Renal pelvis (tissue), 4 donors: Measurements from ENCODE around the gene F12. TPM values are rescaled to one million over a fixed set of nuclear protein-coding genes. Genes with fewer than 3 reads are reported as not detected.
"Not testable (repeated sequence)": the region's sequence is repeated elsewhere in the genome, so short reads cannot be mapped to it uniquely, and the experiment has no call there.

ENCODE experiments used
- DNase-seq: peaks from one replicate; pipeline ENCODE4 v3.0.0-alpha.2; 2013
- polyA plus RNA-seq, 3 donors: library from polyadenylated mRNA; unstranded; fragments of 120-200 nt; gene quantifications; one replicate each; pipeline ENCODE4 v1.2.1, GENCODE V29; 2013; ENCODE audit not compliant: insufficient read length in 3 of 3

Gene F12
- polyA plus RNA-seq, 3 donors: 9.1 to 22.1 (median 20.7) TPM

DNA sequence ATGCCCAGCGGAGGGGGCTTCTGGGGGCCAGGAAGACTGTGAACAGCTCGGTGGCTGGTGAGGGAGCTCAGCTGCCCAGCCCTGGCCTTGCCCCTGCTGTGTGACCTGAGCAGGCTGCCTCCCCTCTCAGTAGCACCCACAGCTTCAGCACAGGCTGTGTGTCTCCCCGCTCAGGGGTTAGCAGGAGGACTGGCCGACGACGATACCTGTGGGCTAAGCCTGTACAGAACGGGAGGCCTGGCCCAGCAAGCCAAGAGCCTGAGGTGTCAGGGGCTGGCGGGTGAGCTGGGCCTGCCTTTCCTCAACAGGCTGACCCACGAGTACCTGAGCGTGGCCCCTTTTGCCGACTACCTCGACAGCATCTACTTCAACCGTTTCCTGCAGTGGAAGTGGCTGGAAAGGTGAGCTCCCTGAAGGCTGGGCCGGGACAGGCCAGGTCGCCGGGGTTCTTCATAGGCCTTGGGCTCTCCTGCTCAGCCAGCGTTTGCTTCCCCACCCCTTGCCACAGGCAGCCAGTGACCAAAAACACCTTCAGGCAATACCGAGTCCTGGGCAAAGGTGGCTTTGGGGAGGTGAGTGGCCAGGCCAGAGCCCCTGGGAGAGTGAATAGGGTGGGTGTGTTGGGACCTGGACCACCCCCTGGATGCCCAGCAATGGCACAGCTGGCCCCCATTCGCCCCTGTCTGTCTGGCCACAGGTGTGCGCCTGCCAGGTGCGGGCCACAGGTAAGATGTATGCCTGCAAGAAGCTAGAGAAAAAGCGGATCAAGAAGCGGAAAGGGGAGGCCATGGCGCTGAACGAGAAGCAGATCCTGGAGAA is 23.7 kb upstream of the F12 start:
- no peak for DNase-seq

DNA sequence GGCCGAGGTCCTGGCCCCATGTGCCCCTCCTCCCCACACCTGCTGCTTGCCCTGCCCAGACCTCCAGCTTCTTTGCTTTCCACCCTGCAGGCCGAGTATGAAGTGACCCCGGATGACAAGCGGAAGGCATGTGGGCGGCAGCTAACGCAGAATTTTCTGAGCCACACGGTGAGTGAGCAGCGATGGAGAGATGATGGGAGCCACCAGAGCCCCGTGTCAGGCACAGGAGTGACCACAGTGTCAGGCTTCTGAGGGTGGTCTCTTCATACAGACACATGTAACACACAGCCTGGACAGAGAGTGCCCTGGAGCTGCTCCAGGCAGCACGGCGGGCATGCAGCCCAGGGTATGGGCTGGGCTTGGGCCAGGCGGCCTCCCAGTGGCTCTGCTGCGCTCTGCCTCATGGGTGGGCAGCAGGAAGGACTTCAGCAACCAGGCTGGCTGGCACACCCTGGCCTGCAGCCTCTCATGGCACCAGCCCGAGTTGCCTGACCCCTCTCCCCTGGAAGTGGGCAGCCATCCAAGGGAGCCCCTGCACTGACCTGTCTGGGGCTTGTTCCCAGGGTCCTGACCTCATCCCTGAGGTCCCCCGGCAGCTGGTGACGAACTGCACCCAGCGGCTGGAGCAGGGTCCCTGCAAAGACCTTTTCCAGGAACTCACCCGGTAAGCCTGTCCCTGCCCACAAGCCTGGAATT is 22.9 kb upstream of the F12 start:
- no peak for DNase-seq

DNA sequence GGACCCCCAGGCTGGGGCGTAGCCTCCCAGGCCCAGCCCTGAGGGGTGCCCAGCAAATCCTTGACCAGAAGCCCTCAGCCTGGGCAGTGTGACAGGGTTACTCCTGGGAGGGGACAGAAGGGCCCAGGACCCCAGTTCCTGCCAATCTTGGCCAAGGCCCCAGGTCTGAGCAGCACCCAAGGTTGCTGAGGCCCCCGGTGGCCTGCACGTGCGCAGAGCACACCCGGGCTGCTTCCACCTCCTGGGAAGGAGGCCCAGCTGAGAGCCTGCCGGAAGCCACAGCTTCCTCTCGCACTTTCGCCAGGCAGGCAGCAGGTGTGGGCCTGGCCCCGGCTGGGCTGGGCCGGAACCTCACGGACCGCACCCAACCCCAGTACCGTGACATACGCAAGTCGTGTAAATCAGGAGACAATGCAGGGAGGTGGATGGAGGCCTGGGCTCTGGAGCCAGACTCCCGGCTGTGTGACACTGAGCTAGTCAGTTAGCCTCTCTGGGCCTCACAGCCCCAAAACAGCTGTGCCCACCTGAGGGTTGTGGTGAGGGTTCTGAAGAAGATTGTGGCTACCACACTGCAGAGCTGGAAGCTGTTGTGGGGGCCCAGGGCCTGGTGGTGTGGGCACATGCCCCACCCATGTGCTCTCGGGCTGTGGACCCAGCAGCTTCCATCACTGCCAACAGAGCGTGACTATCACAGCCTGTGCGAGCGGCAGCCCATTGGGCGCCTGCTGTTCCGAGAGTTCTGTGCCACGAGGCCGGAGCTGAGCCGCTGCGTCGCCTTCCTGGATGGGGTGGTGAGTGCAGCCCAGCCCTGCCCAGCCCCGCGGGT is 22.2 kb upstream of the F12 start:
- no peak for DNase-seq

DNA sequence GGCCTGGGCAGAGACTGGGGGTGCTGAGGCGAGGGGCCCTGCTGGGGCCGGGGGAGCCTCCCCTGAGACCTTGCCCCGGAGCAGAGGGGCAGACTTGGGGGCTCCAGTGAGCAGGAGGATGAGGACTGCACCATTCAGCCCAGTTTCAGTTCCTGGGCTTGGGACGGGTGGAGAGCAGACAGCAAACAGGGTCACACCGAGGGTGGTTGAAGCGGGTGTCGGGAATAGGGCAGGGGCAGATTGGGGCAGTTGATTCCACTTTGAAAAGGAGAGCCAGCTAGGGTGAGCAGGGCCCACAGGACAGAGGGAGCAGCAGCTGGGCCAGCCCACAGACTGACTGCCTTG is 21.6 kb upstream of the F12 start:
- DNase-seq: no peak

DNA sequence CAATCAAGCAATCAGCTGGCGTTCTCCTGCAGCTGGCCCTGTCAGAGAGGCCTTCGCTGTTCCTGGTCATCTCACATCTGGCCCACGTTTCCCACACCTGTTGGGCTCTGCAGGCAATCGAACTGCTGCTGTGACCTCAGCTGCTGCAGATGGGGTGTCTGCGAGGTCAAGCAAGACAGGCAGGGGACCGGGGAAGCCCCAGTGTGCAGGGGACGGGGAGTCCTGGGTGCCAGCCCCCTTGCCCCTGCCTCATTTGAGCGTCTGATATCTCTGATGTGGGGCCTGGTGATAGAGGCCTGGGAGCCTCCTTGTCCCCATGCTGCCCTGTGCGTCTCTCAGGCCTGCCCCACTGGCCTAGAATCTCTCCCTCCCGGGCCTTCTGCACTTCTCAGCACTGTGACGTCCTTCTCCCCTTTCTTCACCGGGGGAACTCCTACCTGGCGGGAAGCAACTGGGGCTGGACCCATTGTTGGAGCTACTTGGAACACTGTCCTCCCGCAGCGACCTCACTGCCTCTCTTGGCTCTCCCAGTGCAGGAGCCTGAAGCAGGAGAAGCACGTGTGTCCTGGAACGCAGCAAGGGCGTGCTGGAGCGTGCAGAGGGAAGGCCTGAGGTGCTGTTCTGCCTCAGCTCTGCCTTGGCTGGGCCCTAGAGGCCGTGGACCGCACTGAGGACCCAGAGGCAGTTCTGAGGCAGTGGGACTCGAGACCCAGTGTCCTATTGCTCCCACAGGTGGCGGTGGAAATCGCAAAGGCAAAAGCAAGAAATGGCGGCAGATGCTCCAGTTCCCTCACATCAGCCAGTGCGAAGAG is 21.0 kb upstream of the F12 start:
- no peak for DNase-seq

DNA sequence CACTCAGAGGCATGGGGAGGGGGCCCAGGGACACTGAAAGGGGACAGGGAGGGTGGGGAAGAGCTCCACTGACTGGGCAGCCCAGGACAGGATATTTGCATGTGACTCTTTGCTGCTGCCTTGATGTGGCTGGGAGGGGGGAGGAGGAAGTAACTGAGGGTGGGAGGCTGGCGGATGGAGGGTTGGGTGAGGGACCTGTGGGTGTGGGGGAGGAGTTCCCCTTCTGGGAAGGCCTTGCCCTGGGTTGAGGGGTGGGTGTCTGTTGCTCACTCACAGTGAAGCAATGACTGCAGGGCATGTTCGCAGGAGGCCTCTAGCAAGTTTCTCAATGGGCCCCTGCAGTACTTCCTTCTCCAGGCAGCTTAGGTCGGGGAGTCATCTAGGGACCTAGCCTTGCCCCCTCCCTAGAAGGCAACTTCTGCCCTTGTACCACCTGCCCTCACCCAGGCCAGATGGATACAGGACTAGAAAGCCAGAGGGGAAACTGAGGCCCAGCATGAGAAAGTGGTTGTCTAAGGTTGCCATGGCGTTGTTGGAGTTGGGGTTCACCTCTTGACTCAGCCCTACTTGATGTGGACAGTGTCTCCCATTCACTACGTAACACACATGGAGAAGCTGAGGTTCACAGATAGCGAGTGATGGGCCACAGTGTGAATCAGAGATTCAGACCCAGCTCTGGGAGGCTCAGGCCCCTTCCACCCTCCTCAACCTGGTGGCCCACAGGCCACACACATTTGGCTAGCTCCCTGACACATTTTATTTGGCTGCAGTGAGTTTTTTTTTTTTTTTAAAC is 20.1 kb upstream of the F12 start:
- DNase-seq: no peak

DNA sequence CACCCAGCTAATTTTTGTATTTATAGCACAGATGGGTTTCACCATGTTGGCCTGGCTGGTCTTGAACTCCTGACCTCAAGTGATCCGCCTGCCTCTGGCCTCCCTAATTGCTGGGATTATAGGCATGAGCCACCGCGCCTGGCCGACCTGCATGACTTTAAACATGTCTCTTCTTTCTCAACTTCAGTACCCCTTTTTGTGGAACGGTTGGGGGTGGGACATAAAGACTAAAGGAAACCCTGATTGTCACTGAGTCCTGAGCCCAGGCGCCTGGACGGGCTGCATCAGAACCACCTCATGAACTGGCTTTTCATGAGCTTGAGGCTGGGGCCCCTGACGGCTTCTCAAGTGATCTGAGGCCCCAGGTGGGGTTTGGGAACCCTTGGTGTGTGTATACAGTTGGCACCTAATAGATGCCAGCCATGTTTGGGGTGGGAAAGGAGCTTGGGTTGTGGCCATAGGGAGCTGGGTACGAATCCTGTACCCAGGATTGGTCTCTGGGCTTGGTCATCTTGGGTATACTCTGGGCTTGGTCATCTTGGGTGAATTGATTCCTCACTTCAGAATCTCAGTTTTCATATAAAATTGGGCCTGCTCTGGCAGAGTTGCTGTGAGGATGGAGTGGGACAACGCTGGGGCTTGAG is 19.3 kb upstream of the F12 start:
- DNase-seq: no peak

DNA sequence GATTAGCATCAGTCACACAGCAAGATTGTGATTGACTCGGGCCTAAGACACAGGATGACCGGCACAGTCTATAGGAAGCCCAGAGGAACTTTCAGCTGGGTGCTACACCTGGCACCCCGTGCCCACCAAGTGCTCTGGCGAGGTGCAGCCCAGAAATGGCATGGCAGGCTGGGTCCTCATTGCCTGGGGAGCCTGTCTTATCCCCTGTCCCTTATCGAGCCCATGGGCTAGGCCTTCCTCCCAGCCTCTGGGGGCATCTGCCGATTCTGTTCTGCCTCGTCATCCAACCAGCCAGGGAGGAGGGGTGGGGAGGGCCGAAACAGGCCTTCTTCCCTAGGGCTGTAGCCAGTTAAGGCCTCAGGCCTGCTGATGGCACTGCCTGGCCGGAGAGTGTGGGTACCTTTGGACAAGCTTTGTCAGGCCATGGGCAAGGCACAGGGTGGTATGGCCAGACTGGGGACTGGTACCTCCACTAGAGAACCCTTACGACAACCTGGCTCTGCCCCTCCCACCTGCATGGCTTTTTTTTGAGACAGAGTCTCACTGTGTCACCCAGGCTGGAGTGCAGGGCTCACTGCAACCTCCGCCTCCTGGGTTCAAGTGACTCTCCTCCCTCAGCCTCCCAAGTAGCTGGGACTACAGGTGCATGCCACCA is 18.7 kb upstream of the F12 start:
- DNase-seq: no peak

DNA sequence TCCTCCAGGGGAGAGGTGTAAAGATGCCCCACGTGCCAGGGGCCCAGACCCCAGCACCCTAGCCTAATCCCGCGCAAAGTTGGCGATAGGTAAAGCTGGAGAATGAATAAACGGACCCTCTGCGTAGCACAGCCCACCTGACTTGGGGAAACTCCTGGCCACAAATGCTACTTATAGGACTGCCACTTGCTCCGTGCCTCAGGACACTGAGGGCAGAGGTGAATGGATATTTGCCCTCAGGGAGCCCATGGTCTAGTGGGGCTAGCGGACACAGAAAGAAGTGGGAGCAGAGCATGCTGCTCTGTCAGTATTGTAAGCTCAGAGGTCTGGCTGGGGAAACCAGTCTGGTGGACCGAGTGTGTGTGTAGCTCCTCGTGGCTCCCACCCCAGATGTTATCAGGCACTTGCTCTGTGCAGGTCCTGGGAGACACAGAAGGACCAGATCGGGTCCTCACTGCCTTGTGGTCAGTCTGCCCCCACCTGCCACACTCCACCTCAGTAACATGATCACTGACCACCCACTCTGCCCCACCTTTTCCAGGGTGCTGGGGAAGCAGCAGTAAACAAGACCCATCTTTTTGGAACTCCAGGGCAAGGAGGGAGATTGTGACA is 18.0 kb upstream of the F12 start:
- no peak for DNase-seq

DNA sequence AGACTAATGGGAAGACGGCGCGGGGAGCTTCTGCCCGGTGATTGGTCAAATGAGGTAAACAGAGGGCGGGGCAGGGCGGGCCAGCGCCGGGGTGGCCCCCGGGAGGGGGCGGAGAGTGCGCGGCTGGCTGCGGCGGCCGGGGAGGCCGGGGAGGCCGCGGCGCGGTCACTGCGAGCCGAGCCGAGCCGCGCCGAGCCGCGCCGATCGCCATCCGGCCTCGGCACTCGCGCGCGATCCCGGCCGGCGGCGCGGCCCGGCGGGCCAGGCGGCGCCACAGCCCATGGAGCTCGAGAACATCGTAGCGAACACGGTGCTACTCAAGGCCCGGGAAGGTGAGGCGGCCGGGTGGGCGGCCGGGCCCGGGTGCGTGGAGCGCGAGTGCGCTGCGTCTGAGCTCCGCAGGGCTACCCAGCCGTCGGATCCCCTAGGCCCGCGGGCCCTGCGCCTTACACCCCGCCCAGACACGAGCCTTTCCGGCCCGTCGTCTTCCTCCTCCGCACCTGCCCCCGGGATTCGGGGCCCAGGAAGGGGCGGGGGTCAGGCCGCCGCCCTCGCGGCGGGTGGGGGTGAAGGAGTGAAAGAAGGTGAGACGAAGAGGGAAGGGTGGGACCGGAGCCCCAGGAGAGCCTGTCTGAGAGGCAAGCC is 17.3 kb upstream of the F12 start, which contains the start of gene GRK6:
TSS of gene GRK6 (plus strand) at position 111 of the 645 bp plus-strand sequence. CDS start at position 281, 170 bp downstream.
- DNase-seq: no peak

DNA sequence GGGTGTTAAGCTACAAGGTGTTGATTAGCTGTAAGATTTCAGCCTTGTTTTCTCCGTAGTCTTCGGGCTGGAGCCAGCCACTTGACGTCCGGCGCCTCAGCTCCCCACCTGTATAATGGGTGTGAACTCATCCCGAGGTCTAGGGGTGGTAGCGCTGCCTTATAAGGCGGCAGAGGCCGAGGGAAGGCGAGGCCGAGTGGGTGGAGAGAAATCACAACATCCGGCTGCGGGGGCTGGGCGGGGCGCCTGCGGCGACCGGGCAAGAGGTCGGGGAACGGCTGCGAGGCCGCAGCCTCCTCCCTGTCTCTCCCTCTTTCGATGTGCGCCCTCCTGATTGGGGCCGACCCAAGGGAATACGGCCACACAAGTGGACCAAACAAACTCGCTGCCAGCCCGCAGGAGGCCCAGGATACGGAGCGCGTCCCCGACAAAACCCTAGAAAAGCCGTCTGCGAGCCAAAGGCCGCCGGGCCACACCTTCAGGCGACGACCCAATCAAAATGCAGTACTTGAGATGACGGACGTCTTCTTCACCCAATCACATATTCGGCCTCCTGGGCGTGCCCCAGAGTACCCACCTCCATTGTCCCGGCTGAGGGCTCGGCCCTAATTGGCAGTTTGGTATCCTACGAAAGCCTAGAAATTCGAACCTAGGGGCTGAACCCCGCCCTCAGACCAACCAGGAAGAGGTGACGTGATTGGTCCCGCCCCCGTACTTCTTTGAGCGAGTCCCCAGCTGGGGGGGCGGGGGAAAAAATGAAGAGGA is 16.6 kb upstream of the F12 start:
- DNase-seq: peak; percentile 100

DNA sequence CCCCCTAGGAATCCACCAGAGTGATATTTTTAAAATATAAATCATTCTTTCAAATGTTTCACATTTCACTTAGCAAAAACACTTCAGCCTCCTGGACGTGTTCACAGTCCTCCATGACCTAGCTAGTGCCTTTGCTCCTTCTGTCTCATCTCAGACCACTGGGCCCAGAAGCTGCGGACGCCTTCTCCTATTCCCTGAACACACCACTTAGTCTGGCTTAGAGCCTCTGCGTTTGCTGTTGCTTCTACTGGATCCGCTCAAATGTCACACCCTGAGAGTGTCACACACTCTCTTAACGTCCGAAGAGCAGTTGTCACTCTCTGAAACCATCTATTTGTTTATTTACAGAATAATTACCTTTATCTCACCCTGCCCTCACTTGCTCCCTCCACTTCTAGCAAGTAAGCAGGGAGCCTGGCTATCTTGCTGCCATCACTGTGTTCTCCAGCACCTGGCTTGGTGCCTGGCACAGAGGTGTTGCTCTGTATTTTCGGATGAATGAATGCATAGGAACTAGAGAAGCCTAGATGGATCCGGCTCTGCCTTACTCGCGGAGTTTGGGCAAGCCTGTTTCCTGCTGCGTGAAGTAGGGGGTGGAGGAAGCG is 15.9 kb upstream of the F12 start:
- DNase-seq: no peak

DNA sequence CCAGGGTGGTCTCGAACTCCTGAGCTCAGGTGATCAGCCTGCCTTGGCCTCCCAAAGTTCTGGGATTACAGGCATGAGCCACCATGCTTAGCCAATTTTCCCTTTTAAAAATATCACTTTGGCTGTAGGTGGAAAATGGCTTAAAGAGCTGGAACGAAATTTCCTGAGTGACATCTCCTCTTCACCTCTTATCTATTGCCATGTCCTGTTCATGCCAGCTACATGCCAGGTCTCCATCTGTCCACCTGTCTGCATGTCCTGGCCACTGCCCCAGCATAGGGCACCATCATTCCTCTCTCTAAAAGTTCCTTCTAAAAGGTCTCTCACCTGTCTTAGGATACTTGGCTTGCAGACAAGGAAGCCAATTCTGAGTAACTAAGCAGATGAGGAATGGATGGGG is 14.3 kb upstream of the F12 start:
- DNase-seq: no peak

DNA sequence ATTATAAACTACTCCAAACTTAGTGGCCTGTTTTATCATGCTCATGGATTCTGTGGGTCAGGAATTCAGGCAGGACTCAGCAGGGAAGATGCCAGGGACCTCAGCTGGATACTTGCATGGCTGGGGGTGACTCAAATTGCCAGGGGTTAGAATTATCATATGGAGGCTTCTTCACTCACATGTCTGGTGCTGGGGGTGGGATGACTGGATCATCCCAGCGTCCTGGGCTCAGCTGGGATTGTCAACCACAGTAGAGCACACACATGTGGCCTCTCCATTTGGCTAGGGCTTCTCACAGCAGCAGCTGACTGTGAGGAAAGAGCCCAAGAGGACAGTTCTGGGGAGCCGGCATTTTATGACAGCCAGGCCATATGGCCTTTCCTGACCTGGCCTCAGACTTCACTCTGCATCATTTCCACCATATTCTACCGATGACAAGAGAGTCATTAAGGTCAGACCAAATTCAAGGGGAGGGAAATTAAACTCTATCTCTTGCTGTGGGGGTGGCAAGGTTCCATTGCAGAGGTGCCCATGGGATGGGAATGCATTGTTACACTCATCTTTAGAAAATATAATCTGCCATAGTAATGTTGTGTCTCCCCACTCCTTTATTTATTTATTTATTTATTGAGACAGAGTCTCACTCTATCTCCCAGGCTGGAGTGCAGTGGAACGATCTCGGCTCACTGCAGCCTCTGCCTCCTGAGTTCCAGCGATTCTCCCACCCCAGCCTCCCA is 11.9 kb upstream of the F12 start:
- no peak for DNase-seq

DNA sequence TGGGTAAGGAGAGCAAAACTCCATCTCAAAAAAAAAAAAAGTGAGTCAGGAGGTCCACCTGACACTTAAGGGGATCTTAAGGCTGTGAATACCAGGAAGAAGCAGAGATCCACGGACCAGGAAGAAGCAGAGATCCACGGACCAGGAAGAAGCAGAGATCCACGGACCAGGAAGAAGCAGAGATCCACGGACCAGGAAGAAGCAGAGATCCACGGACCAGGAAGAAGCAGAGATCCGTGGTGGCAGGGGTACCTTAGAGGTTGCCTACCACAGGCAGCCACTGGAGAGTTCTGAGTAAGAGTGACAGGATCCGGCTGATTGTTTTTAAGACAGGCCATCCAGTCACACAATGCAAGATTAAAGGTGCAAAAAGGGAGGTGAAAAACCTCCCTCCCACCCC is 11.1 kb upstream of the F12 start:
- not testable (repeated sequence) for DNase-seq

DNA sequence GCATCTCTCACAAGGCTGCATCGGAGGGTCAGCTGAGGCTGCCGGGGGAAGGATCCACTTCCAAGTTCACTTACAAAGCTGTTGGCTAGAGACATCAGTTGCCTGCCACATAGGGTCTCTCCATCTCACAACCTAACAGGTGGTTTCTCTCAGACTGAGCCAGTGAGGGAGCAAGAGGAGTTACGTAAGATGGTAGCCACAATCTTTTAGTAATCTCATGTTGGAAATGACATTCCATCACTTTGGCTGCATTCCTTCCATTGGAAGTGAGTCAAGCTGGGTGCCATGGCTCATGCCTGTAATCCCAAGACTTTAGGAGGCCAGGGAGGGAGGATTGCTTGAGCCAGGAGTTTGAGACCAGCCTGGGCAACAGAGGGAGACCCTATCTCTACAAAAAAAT is 9.7 kb upstream of the F12 start:
- DNase-seq: no peak

DNA sequence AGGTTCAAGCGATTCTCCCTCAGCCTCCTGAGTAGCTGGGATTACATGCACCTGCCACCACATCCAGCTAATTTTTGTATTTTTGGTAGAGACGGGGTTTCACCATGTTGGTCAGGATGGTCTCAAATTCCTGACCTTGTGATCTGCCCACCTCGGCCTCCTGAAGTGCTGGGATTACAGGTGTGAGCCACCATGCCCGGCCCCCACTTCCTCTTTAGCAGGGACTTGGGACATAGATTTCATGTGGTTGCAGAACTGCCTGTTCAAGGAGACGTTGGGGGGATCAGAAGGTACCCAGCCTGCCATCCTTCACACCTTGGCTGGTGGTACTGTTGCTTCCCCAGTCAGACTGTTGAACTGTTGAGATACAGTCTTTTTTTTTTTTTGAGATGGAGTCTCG is 7.7 kb upstream of the F12 start:
- DNase-seq: not testable (repeated sequence)
